GM19023 (cell line): ENCODE data around the gene ABI3.
"Not testable (repeated sequence)": the region's sequence is repeated elsewhere in the genome, so short reads cannot be mapped to it uniquely, and the experiment has no call there.

ENCODE experiments used
- ATAC-seq: cut with Tn5 transposase; IDR thresholded peaks from one replicate; pipeline ENCODE4 v1.9.1; 2021; ENCODE audit warnings: mild to moderate bottlenecking, moderate library complexity; ENCODE audit not compliant: unreplicated experiment

The ABI3 gene

DNA sequence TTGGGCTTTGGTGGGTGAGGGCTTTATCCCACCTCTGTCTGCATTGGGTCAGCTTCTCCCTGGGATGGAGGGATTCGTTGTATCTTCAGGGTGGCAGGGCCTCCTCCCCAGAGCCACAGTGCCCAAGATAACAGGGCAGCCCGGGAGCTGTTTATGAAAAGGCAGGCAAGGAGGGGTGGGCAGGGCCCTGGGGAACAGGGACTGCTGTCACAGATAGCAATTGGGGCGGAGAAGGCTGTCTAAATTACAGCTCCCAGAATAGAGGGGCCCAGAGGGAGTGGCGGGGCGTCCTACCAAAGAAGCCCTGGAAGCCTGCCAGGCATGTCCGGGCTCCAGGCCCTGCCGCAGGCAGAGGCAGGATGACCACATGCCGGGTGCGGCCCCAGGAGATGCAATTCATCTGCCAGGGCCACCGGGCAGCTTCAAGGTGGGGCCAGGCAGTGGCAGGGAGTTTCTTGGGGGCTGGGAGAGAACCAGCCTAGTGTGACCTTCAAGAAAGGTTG lies 38.8 kb downstream of the ABI3 start:
- ATAC-seq = no peak

GRCh38 chr17:49249890-49250522 lies 39.5 kb downstream of the ABI3 start:
- ATAC-seq = no peak

DNA sequence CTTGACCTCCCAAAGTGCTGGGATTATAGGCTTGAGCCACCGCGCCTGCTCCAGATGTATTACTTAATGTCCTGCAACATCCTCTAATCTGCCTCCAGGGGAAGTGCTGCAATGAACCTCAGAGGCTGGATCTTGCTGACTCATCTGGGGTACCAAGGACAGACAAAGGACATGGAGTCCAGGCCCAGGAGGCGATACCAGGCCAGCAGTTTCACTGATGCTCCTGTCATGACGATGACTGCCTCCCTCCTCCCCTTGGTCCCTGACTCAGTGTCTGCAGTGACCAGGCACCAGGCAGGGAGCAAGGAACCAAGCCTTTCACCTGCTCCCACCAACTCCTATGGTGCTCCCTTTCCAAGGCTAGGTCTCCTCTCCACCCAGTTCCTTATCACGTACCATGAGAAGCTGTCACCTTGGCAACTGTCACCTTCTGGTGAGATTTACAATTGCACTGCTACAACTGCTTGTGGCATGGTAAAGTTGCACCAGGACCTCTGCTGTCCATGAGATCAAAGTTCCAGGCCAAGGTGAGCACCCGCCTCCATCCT lies 41.7 kb downstream of the ABI3 start:
- ATAC-seq = no peak

GRCh38 chr17:49254066-49254465 lies 43.6 kb downstream of the ABI3 start:
- no peak for ATAC-seq

GRCh38 chr17:49255125-49255524 lies 44.6 kb downstream of the ABI3 start:
- no peak for ATAC-seq

DNA sequence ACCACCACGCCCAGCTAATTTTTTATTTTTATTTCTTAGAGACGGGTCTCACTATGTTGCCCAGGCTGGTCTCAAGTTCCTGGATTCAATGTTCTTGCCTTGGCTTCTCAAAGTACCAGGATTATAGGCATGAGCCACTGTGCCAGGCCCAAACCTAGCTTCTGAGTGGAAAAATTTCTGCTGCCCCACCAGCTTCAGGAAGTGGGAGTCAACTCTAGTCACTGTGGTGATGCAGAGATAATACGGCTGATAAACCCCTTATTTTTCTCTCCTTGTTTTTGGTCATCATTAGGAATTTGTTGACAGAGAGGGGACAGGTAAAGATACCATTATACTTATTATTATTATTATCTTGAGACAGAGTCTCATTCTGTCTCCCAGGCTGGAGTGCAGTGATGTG lies 47.9 kb downstream of the ABI3 start:
- ATAC-seq = no peak

DNA sequence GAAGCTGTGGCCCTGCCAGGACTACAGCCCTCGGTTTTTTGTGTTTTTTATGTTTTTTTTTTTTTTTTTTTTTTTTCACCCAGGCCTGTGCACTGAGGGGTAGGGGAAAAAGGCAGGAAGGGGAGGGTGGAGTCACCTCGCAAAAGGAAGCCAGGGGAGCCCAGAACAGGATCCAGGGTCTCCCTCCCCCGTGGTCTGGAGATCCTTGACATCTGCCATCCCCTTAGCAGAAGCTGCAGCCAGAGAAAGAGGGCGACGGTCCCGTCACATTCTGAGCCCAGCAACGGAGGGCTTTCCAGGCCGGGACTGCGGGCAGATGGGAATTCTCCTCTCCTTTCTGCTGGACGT lies 49.1 kb downstream of the ABI3 start:
- ATAC-seq = no peak

DNA sequence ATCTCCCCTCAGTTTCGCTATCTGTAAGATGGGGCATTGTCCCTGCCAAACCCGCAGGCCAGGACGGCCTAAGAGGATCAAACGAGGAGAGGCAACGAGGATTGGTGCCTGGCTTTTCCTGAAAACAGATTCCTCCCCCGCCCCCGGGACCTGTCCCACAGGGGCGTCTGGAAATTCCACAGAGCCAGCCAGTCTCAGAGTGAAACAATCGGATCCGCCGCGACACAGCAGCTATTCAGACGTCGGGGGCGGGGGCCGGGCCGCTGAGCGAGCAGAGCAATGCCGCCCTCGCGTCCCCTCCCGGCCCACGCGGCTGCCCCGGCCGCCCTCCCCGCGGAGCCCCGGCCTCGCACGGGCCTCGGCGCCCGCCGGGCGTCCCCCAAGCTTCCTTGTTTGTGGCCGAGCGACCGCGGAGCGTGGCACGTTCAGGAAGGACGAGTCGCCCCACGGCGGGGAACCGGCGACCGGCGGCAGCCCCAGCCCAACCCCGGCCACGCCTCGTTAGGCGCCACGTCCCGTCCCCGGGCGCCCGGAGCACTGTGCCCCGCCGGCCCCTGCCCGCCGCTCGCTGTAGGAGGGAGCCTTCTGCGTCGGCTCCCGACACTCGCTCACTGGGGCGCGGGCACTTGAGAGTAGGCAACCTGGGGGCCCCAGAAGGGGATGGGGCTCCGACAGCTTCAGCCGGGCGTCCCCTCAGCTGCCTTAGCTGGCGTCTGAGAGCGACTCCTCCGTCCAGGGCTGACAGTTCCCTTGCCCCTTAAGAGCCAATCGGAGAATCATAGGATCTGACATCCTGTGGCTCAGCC lies 49.7 kb downstream of the ABI3 start:
- no peak for ATAC-seq

DNA sequence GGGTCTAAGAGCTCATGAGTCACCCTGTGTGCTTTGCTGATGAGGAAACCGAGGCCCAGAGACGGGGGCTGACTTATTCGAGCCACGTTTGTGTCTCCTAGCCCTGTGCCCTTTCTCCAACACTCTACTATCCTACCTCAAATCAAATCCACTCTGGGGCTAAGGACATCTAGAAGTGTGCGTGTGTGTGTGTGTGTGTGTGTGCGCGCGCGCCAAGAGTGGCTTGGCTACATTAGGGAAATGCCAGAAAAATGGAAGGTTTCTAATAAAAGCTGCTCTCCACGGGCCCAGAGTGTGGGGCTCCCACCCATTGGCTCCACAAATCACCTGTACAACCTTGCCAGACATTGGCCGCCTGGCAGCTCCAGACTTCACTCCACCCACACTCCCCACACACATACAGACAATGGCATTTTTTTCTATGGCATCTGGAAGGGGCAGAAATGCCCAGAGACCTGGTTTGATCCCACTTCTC lies 50.3 kb downstream of the ABI3 start:
- ATAC-seq = no peak

DNA sequence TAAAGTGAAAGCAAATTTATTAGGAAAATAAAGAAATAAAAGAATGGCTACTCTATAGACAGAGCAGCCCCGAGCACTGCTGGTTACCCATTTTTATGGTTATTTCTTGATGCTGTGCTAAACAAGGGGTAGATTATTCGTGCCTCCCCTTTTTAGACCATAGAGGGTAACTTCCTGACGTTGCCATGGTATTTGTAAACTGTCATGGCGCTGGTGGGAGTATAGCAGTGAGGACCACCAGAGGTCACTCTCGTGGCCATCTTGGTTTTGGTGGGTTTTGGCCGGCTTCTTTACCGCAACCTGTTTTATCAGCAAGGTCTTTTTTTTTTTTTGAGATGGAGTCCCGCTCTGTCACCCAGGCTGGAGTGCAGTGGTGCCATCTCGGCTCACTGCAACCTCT lies 51.0 kb downstream of the ABI3 start:
- ATAC-seq = not testable (repeated sequence)

- ATAC-seq = no peak
These were observed 55.7 kb downstream of the ABI3 start for GRCh38 chr17:49266233-49266632.

DNA sequence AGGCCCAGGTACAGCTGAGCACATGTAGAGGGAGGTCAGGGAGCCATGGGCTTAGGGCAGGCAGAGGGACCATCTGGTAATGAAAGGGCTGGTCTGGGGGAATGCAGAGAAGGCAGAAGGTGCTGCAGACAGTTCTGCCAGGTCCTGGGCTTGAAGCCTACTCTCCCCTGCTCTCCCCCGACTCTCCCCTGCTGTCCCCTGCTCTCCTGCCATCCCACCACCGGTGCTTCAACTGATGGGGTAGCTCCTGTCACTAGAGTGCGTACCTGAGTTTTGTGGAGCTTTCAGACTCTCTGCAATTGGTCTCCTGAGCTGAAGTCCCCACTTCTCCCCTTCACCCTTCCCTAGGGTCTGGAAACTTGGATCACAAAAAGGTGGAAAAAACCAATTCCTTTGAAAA lies 57.4 kb downstream of the ABI3 start:
- ATAC-seq = no peak

DNA sequence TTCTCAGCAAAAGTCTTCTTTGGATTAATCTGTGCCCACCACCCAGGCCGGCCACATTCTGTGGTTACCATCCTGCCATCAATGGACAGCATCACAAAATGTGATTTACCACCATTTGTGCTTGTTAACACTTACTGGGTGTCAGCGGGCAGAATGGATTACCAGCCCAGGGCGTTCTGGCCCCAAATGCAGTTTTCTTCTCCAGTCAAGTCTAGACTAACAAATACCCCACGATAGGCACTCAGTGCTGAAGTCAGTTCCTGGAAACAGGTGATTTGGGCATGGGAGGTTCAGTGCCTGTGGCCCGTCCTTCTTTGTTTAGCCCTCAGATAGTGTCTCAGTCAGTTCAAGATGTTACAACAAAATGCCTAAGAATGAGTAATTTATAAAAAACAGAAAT lies 58.8 kb downstream of the ABI3 start:
- ATAC-seq = no peak
